ENCODE measurements around the gene NFYC. TPM values are rescaled to one million over a fixed set of nuclear protein-coding genes. Genes with fewer than 3 reads are reported as not detected.
A peak's percentile ranks its signal among the peaks of the same experiment; 100 is the strongest.

NFYC gene
- polyA plus RNA-seq, 1 experiment = 37.9 TPM

- no peak for DNase-seq (ENCODE audit: low read depth, low spot score)
- POLR2A ChIA-PET = no interaction called here
- no peak for TF ChIP-seq CTCF (IDR thresholded peaks at IDR 0.05; ENCODE audit: low read depth, low read length)
Observed at GRCh38 chr1:40664791-40665190, 26.7 kb upstream of the NFYC start.

GRCh38 chr1:40665335-40666171, 26.0 kb upstream of the NFYC start, which contains the start of gene RIMS3:
Gene RIMS3 (minus strand): TSS chr1:40665682. CDS start chr1:40641925, 23,757 bp downstream.
- peak within 1 kb of the TSS; percentile 57 for H3K4me3 ChIP-seq (ENCODE audit: low read depth, low read length)
- no peaks in the 10 kb centered on the region; the same call in 1 of the 2 replicates for H3K9me3 ChIP-seq (ENCODE audit: control insufficient read depth, insufficient read depth, low read length)
- ChIA-PET POLR2A (no interaction called here), CTCF (no interaction called here)
- TF ChIP-seq CTCF (IDR thresholded peaks at IDR 0.05; ENCODE audit: low read depth, low read length) = no peak
- DNase-seq (ENCODE audit: low read depth, low spot score) = no peak
- H3K27ac ChIP-seq (ENCODE audit: low read depth, low read length) = no peak within 1 kb of the TSS
- H3K27me3 ChIP-seq (ENCODE audit: control insufficient read depth, insufficient read depth, low read length) = peaks cover 43% of the 10 kb centered on the region

More at GRCh38 chr1:40664791-40665190, 26.7 kb upstream of the NFYC start:
- no peak overlapping the region for H3K4me3 ChIP-seq (ENCODE audit: low read depth, low read length)
- CTCF ChIA-PET = interaction anchor here (0.5 kb wide), 1 partner anchor 271 kb away, joined by 4 read pairs; no protein-coding TSS in a partner anchor
- H3K9me3 ChIP-seq (ENCODE audit: control insufficient read depth, insufficient read depth, low read length) = no peaks in the 10 kb centered on the region; the same call in 1 of the 2 replicates
- peaks cover 47% of the 10 kb centered on the region for H3K27me3 ChIP-seq (ENCODE audit: control insufficient read depth, insufficient read depth, low read length)
- H3K27ac ChIP-seq (ENCODE audit: low read depth, low read length) = no peak overlapping the region

- ChIA-PET POLR2A (no interaction called here), CTCF (interaction anchor here (0.6 to 1.9 kb wide), 22 partner anchors 9 to 525 kb away, joined by 3 to 11 read pairs (median 4); partner anchors contain the start of gene NFYC)
- TF ChIP-seq CTCF (IDR thresholded peaks at IDR 0.05; ENCODE audit: low read depth, low read length) = peak; percentile 94
- peak; percentile 18 for DNase-seq (ENCODE audit: low read depth, low spot score)
- Histone ChIP-seq H3K27me3 (ENCODE audit: control insufficient read depth, insufficient read depth, low read length) (peaks cover 25% of the 10 kb centered on the region), H3K9me3 (ENCODE audit: control insufficient read depth, insufficient read depth, low read length) (no peaks in the 10 kb centered on the region; the same call in 1 of the 2 replicates), H3K27ac (ENCODE audit: low read depth, low read length) (no peak overlapping the region), H3K4me3 (ENCODE audit: low read depth, low read length) (no peak overlapping the region)
Observed at GRCh38 chr1:40668769-40669525, 22.6 kb upstream of the NFYC start.

- TF ChIP-seq CTCF (IDR thresholded peaks at IDR 0.05; ENCODE audit: low read depth, low read length) = no peak
- ChIA-PET POLR2A (interaction anchor here (1.8 kb wide), 1 partner anchor 18 kb away, joined by 6 read pairs; the partner anchor contains the start of gene NFYC), CTCF (interaction anchor here (1.0 kb wide), 1 partner anchor 279 kb away, joined by 3 read pairs; no protein-coding TSS in a partner anchor)
- Histone ChIP-seq H3K9me3 (ENCODE audit: control insufficient read depth, insufficient read depth, low read length) (no peaks in the 10 kb centered on the region; the same call in 1 of the 2 replicates), H3K27me3 (ENCODE audit: control insufficient read depth, insufficient read depth, low read length) (peaks cover 18% of the 10 kb centered on the region), H3K27ac (ENCODE audit: low read depth, low read length) (peak overlapping the region; percentile 21), H3K4me3 (ENCODE audit: low read depth, low read length) (no peak overlapping the region)
- DNase-seq (ENCODE audit: low read depth, low spot score) = no peak
Observed at GRCh38 chr1:40673452-40673851, 18.1 kb upstream of the NFYC start.

Measured in AG04450 (cell line).